NCI-H146 treated with DMSO at 0.1 percent for 48 hours (cell line): ENCODE data around the gene RNF151.

Experiments used
- DNase-seq: peaks from one replicate; lab custom pipeline; 2025; ENCODE audit not compliant: unreplicated experiment; lab: John Stamatoyannopoulos, UW

The RNF151 gene

GRCh38 chr16:1990351-1991134 is 23.9 kb downstream of the RNF151 start:
- peak; percentile 39 for DNase-seq

GRCh38 chr16:1991135-1991551 is 24.5 kb downstream of the RNF151 start:
- no peak for DNase-seq

- no peak for DNase-seq
Measured at GRCh38 chr16:1991588-1991947, 24.9 kb downstream of the RNF151 start.

- no peak for DNase-seq
Measured at GRCh38 chr16:1991948-1992703, 25.5 kb downstream of the RNF151 start.

- DNase-seq = no peak
Measured at GRCh38 chr16:1992704-1993317, 26.2 kb downstream of the RNF151 start.

- DNase-seq = no peak
Measured at GRCh38 chr16:1993731-1994131, 27.1 kb downstream of the RNF151 start.

GRCh38 chr16:1997494-1998359 is 31.1 kb downstream of the RNF151 start:
- no peak for DNase-seq

- no peak for DNase-seq
Measured at GRCh38 chr16:1998360-1998835, 31.7 kb downstream of the RNF151 start.

GRCh38 chr16:1998852-1999801 is 32.5 kb downstream of the RNF151 start:
- no peak for DNase-seq

GRCh38 chr16:1999866-2000514 is 33.3 kb downstream of the RNF151 start:
- DNase-seq = no peak

GRCh38 chr16:2001035-2001434 is 34.4 kb downstream of the RNF151 start:
- no peak for DNase-seq

GRCh38 chr16:2001456-2002355 is 35.0 kb downstream of the RNF151 start:
- no peak for DNase-seq

GRCh38 chr16:2002406-2003230 is 36.0 kb downstream of the RNF151 start:
- DNase-seq = no peak

- DNase-seq = no peak
Measured at GRCh38 chr16:2003231-2003826, 36.7 kb downstream of the RNF151 start.

GRCh38 chr16:2003827-2004641 is 37.4 kb downstream of the RNF151 start:
- DNase-seq = peak; percentile 91
